Ureter (tissue), 1 donor: ENCODE results near the gene TMEM41A. TPM values are rescaled to one million over a fixed set of nuclear protein-coding genes. Genes with fewer than 3 reads are reported as not detected.
A peak's percentile ranks its signal among the peaks of the same experiment; 100 is the strongest.

Experiments
- DNase-seq: peaks from one replicate; pipeline ENCODE4 v3.0.0-alpha.2; 2020; ENCODE audit warnings: low spot score
- total RNA-seq: library from RNA; stranded (reverse); gene quantifications from one replicate; pipeline ENCODE4 v1.2.4, GENCODE V29; 2023
- donor health status: DM: yes; HTN: yes; CAD: no.

The TMEM41A gene
- 31.9 TPM for total RNA-seq

DNA sequence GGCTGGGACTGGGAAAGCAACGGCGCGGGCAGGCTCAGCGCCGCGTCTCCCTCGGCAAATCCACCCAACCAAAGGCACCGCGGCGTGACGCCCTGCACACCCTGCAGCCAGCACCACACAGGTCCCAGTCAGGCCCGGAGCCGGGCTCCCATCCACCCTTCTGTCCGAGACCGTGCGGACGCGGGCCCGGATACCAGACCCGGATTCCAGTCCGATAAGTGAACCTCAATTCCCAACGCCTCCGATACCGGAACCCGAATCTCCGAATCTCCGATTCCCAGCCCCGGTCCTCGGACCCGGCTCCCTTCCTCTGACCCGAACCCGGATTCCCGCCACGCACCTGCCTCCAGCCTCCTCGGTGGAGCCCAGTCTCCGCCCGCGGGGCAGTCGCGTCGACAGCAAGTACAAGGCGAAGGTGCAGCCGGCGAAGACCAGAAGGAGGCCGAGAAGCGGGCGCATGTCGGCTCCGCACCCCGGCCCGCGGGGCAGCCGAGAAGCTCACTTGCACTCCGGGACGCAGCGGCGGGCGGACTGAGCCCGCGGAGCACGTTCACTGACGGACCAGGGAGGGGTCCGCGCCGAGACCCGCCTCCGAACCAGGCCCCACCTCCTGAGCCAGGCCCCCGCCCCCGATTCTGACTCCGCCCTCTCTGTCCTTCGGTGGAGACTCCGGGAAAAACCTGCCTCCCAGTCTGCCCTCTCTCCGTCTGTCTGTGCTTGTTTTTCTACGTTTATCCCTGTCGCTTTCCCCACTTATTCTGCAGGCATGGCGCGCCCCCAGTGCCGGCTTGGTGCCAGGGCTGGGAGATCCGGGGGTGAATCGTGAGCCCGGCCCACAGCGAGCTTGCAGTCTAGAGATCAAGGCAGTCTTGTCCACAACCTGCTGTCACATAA is at the start of gene TMEM41A:
TSS of gene TMEM41A (minus strand) at position 533 of the 894 bp plus-strand sequence. CDS start at position 459, 74 bp downstream.
- peak; percentile 97 for DNase-seq

DNA sequence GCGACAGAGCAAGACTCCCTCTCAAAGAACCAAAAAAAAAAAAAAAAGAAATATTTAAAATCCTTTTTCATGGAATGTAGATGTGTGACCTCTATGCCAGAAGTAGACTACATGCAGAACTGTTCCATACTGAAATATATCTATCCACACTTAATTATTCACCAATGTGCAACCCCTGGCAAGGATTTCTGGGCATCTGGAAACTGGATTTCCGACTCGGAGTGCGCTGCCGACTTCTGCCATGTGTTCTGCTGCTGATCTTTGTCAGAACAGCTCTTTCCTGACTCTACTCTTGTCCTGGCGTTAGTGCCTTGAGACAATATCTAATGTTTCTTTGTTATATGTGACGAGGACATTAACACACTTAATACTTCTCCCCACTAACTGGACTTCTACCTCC is 41.9 kb upstream of the TMEM41A start:
- no peak for DNase-seq

DNA sequence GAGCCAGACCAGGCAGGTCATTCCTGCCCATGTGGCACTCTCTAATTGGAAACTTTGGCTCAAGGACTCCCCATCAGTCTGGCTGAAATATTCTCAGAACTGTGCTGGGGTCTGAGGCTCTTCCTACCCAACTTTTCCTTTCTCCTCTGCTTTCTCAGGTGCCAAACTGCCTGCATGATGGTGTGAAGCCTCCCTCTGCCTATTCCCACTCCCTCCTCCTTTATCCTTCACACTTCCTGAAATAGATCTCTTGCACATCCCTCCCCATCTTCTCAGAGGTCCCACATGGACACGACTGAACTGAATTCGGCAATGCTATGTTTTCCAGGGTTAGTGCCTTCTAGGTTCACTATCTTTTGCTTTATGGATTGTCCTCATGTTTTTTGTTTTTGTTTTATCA is 41.1 kb upstream of the TMEM41A start:
- no peak for DNase-seq

DNA sequence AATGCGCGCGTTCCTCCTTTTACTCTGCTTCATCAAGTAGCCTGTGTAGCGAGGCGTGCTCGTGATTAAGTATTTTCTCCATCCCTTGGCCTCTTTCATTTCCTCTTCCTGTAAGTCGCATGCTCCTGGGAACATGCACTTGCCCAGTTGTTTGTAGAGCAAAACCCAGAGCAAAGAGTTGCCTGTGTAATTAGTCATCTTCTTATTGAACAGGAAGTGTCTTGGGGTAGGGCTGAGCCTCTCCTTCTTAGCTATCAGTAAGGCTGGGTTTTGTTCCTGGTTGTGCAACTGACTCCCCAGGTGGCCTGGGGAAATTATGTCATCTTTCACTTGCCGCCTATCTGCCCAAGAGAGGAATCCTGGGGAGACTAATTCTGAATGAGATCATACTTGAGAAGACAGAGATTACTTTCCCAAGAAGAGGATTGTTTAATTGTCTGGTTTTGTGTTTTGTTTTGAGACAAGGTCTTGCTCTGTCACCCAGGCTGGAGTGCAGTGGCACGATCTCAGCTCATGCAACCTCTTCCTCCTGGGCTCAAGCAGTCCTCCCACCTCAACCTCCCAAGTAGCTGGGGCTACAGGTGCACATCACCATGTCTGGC is 38.6 kb upstream of the TMEM41A start:
- peak; percentile 80 for DNase-seq

DNA sequence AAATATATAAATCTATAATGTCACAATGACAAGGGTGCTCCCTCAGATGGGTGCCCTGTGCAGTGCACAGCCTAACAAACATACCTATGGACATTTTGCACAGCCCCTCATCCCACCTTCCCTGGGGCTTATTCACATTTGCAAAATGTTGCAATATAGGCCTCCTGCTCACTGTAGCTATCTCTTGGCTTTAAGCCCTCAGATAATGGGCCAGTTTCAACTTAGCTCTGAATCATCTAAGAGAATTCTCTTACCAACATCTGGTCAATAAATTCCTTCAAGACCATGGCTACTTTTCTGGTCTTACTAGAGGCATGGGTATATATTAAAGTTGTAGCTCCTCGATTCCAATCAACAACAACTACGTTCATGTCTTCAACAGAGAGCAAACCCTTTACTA is 35.7 kb upstream of the TMEM41A start:
- DNase-seq: no peak

DNA sequence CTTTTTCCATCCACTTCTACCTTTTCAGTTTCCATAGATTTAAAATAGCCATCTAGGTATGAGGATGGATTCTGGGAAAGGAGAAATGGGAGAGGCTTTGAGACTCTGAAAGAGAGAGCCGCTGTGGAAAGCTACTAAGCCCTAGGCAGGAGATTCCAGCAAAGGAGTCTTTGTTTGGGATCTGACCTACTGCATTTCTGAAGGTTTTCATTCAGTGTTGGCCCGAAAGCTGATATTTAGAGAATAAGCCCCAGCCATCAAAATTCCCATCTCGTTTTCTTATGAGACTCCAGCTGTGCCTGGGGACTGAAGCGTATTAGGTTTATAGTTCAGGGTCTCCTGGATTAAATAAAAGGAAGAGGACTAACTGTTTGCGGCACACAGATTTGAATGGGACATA is 34.1 kb upstream of the TMEM41A start:
- DNase-seq: no peak

DNA sequence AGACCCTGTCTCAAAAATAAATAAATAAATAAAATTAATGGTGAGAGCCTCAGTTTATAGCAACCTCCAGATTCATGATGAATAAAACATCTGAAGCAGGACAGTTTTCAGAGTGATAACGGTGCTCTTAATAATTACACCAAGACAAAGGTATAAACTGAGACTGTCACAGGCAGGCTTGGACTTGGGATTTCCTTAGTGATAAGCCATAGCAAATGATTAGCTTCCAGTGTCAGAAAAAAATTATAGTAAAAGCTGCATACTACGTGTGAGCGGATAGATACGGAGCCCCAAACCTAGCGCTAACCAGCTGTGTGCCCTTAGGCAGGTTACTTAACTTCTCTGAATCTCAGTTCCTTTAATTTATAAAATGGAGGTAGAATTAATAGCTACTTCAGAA is 32.0 kb upstream of the TMEM41A start:
- no peak for DNase-seq

DNA sequence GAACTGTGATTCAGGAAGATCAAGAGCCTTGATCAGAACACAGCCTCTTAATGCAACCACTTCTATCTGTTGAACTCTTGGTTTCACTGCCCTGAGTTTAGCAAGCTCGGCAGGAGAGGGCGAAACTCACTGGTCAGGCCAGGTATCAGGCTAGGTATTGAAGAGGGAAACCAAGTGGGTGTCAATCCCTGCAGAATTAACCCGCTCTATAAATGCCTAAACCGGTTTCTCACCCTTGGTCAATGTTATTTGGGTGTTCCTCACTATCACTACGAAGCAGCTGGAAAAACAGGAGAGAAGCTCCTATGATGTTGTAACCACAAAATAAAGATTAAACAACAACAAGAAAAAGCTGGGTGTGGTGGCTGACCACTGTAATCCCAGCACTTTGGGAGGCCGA is 29.7 kb upstream of the TMEM41A start:
- no peak for DNase-seq

DNA sequence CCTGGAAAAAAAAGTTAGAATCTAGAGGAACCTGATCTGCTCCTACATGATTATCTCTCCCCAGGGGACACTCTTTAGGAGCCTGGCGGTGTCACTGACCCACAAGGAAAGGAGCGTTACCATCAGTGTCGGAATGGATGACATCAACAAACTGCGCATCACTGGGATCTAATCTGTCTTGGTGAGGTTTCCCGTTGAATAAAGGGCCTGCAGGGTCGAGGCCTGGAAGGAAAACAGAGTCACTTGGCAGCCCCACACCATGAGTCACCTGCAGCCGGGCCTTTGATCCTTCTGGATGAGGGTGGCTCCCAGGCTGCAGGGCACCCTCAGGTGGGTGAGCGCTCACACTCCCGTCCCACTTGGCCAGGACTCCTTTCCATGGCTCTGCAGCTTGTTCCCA is 28.5 kb upstream of the TMEM41A start:
- DNase-seq: no peak

DNA sequence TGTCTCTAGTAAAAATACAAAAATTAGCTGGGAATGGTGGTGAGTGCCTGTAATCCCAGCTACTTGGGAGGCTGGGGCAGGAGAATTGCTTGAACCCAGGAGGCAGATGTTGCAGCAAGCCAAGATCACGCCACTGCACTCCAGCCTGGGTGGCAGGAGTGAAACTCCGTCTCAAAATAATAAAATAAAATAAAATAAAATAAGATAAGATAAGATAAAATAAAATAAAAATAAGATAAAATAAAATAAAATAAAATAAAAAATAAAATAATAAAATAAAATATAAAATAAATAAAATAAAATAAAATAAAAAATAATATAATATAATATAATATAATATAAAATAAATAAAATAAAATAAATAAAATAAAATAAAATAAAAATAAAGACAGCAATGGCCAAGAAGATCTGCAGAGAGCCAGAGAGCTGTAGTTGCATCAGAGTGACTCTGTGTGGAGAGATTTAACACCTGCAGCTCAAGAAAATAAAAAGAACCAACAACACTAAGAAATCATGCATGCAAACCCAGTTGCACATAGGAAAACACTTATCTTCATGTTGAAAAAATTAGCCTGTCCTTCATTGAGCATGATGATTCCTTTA is 27.6 kb upstream of the TMEM41A start:
- DNase-seq: no peak

DNA sequence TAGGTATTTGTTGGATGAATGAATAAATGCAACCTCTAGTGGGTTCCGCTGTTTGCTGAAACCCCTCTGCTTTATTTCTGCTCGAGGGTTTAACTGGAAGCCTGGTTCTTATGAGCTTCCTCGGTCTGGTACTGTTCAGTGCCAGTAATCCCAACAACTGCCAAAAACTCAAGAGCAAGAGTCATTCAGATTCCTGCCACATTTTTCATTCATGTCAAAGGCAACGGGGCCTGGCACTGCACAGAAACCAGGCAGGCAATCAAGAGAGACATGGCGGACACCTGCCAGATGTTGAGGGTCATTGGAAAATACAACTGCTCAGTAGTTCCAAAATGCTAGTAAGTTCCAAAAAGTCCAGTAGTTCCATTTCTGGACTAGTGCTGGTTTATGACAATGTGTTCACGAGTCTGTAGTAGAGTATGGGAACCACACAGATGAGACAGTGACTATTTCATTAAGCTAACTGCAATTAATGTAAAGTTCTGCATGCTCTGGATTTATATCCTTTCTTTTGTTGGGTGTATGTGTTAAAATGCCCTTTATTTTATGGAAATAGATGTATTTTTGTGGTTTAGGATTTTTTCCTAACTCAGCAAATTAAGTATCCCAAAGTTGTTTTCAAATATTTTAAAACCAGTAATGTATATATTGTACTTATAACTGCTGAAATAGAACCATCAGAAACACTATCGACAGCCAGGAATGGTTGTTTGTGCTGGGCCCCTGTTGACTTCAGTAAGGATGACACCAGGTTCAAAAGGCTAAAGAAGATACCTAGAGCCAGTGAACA is 22.7 kb upstream of the TMEM41A start:
- no peak for DNase-seq

DNA sequence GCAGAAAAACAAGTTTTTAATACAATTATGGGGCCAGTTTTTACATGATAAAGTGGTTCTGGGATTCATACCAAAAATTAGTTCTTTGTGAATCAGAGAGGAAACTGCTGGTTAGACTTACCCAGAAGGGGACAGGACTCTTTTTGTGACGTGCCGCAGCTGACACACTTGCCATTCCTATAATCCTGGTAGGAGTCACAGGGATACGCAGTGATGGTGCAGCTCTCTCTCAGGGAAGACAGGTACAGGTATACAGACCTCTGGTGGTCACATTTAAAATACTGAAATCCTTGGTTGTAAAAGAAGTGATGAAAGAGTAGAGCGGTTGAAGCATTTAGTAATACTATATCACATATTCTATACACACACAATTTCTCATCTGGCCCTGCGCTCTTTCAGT is 20.2 kb upstream of the TMEM41A start:
- DNase-seq: no peak

DNA sequence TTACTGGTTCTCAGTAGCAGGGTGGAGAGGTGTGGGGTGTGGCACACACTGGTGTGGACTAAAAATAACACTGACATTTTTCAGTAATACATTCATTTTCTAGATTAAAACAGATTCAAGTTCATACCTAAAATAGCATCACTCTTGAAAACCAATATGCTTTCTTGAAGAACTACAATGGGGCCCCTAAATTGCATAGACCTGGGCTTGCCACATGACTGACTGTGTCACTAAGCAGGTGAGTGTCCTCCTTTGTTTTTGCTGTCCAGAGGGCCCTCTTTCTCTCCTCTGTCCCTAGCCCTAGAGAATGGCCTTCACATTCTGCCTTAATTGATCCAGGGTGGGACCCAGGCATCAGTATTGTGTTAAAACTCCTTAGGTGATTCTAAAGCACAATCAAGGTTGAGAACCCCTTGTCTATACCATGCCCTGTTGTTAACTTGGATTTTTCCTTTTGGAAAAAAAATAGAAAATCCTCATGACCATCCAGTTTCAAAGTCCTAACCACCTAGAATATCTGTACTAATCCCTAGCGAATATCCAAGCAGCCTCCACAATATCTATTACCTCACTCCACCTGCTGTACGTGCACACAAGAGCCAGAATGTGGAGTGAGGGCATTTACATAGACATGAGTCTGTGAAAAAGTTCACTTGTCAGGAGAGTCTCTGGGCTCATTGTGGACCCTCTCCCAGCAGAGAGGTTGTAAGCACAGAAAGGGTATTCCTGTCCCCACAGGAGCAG is 18.7 kb upstream of the TMEM41A start:
- no peak for DNase-seq

DNA sequence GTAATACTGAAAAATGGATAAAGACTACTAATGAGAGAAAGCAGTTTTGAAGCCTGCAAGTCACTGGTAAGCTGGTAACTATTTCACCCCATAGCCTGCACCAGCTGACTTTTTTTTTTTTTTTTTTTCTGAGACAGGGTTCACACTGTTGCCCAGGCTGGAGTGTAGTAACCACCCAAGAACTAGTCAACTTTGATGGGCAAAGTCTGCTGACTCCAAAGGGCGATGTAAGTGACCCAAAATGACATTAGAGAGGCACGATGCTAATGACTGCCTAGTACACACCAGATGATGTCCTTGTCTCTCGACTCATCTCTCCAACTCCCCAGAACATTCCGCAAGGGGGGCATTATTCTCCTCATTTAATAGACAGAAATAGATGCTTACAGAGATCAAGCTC is 12.9 kb upstream of the TMEM41A start:
- no peak for DNase-seq

DNA sequence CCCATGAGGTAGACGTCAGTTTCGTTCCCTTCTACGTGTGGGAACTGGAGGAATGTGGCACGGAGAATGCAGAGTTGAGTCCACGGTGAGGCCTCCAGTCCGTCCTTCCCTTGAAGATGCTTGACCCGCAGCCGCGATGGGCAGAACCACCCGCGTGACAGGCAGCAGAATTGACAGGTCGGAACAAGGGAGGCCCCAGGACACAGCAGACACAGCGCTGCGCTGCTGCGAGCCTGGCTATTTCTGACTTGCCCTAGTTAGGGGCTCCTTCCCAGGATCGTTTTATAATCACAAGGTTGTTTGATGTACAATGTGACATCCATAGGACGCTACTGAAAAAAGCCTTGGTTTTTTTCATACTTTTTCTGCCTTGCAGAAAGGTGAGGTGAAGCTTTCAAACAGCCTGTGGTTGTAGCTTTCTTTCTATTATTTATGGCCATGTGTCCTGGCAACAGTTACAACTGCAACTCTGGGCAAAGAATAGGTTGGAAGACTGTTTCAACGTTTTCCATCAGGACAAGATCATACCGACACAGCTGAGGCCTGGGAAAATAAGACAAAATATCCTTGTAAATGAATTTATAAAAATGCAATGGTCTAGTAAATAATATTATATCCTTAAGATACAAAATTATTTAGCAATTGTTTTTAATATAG is 9.6 kb upstream of the TMEM41A start:
- no peak for DNase-seq

DNA sequence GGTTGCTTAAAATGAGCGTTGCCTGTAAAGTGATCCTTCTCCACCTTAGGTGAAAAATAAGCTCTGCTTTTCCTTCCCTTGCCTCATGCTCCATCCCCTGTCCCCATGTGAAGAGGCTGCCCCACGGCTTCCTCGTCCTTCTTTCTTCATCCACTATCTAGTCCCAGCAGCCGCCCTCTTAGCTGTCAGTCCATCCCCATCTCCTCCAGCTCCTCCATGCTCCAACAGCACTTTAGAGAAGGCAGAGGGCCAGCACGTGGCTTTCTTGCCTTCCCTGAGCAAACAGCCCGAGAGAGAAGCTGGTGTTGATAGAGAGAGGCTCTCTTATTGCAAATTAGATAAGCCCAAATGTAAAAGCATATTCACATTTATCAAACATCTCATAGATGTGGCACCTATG is 9.0 kb upstream of the TMEM41A start:
- DNase-seq: no peak

DNA sequence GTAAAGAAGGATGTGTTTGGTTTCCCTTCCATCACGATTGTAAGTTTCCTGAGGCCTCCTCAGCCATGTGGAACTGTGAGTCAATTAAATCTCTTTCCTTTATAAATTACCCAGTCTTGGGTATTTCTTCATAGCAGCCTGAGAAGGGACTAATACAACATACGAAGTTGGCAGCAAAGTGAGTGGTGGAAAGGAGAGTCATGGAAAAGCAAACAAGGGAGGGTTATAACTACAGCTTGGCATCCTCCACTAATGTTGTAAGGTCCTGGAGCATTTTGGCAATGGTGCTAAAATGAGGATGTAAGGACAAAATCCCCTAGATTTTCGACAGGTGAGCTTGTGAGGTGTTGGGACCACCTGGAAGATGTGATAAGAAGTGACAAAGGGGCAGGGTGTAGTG is 5.8 kb upstream of the TMEM41A start:
- no peak for DNase-seq

DNA sequence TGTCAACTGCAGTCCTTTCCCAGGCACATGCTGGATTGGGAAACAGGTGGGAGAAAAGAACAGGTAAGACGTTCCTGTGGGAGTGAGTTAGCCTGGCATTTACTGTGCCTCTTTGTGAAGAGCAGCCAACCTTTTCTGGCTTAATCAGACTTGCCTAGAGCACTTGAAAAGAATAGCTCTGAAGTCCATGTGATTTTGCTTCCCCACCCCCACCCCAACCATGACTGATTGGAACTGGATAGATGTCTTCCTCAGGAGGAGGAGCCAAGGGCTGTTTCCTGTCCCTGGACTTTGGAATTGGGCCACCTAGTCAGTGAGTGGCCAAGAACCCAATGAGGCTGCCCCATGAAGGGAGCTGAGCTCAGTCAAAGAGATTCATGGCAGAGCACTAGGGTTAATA is 4.7 kb upstream of the TMEM41A start:
- no peak for DNase-seq

DNA sequence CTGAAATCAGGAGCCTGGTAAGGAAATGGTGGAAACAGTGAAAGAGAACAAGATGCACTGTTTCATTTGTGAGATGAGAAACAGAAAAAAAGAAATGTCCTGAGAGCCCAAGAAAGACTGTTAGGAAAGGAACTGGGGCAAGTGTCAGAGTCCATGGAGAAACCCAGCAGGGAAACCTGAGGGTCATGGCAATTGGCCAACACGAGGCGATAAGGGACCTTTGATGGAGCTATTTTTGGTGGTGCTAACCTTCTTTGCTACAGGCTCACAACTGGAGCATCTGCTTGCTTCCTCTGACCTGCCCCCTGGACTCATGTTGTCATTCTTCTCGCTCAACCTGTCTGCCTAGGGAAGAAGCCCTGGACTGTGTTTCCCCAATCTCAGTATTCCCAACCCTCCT is 4.2 kb upstream of the TMEM41A start:
- DNase-seq: no peak

DNA sequence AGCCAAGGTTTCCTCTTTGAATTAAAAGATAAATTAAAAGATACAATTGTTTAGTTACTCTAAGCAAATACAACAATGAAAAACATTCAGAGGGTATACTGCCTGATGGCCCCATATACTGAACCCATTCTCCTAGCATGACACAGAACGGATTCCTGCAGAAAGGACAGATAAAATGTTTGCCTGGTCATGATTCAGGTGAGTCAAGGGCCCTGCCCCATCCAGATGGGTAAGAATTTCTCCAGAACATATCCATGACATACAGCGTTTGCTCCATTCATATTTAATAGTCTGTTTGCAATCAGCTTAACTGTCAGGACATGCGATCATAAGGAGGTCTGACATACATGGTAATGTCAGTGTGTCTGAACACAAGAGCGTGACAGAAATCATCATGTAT is 8.6 kb downstream of the TMEM41A start:
- DNase-seq: no peak

DNA sequence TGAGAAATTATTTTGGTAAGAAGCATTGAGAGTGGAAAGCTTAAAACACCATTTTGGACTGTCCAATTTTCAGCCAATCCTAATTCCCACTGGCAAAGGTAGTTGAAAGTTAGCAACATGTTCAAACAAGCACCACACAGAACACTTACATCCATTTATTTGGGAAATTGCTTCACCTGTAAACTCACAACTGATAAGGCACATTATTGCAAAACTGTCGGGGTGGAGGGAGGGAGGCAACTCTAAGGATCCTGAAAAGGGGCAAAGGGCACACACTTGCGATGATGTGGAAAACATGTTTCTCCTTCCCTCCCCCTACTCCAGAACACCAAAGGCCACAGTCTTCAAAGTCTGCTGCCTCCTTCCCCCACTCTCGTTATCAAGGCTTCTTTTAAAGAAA is 9.4 kb downstream of the TMEM41A start:
- no peak for DNase-seq
